Choroid plexus epithelial cell (primary cell): ENCODE results near the gene ZNF175.

Experiments
- DNase-seq: peaks from one replicate; pipeline ENCODE4 v3.0.0-alpha.2; 2010; ENCODE audit warnings: low read depth
- H3K4me3 ChIP-seq: 2 replicates; pipeline ENCODE4 v1.5.1; 2011; ENCODE audit warnings: low read depth, mild to moderate bottlenecking, control low read depth, low read length, moderate library complexity
- TF ChIP-seq, protein P1 (sequence below): conservative IDR thresholded peaks from 2 replicates; pipeline ENCODE4 v1.5.1; 2011; ENCODE audit warnings: low read depth, mild to moderate bottlenecking, control low read depth, inconsistent platforms, low read length, moderate library complexity

The ZNF175 gene

DNA sequence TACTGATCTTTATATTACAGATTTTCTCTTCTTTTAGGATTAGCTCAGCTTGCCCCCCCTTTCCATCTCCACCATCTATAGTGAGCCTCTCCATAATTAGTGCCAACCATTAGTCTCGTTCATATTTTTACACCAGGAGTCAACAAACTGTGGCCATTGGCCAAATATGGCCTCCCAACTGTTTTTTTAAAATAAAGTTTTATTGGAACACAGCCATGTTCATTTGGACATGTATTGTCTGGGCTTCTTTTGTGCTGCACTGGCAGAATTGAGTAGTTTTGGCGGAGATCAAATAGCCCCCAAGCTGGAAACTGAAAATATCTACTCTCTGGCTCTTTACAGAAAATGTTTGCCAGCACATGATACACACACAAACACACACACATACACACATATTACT lies 18.4 kb downstream of the ZNF175 start:
- TF ChIP-seq, protein P1, sequence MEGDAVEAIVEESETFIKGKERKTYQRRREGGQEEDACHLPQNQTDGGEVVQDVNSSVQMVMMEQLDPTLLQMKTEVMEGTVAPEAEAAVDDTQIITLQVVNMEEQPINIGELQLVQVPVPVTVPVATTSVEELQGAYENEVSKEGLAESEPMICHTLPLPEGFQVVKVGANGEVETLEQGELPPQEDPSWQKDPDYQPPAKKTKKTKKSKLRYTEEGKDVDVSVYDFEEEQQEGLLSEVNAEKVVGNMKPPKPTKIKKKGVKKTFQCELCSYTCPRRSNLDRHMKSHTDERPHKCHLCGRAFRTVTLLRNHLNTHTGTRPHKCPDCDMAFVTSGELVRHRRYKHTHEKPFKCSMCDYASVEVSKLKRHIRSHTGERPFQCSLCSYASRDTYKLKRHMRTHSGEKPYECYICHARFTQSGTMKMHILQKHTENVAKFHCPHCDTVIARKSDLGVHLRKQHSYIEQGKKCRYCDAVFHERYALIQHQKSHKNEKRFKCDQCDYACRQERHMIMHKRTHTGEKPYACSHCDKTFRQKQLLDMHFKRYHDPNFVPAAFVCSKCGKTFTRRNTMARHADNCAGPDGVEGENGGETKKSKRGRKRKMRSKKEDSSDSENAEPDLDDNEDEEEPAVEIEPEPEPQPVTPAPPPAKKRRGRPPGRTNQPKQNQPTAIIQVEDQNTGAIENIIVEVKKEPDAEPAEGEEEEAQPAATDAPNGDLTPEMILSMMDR, result no peak
- no peak for DNase-seq
- H3K4me3 ChIP-seq, result no peak overlapping the region

- H3K4me3 ChIP-seq, result no peak overlapping the region
- no peak for DNase-seq
- TF ChIP-seq, protein P1, result no peak
Measured at GRCh38 chr19:51590441-51590840, 19.4 kb downstream of the ZNF175 start.

DNA sequence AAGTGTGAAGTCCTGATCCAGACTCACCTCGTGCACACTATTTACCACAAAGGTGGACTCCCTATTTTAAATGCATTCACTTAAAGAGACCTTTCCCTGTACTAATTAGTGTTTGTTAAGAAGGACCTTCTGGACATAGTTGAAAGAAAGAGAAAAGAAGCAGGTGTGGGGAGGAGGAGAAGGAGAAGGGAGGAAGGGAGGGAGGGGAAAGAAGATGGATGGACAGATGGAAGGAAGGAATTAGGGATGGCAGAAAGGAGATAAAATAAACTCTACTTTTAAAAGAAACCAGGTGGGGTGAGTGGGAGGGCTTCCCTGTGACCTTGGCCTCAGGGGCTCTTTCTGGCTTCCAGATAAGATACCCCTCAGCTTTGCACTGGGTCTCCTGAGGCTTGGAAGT lies 21.4 kb downstream of the ZNF175 start:
- DNase-seq, result no peak
- TF ChIP-seq, protein P1, result no peak
- no peak overlapping the region for H3K4me3 ChIP-seq

DNA sequence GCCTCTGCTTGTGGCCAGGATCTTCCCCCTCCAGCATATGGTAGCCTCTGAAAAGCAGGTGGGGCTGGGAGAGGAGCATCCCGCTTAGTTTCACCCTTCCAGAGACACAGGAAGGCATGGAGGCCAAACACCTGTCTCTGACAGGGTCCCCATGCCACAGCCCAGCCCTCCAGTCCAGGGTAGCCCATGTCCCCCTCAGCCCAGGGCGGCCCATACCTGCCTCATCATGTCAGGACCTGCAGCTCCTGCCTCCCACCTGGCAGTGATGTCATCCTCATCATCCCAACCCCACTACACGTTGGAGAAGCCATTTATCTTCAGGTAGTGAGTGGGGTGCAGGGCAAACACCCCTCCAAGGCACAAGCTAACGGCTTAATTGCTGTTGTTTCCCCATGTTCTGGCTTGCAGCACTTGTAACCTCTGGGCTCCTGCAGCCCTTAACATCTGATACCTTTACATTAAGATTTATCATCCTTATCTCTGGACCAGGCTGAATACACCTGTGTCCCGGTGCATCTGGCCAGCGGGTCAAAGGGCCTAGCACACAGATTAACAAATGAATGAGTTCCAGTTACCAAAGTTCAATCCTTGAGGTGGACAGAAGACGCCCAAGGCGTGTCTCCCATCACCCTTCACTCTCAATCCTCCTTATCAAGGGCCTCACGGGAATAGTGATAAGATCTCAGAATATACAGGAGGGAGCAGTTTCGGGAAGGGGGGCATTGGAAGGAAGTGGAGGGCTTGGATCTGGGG lies 22.2 kb downstream of the ZNF175 start:
- H3K4me3 ChIP-seq, result peak overlapping the region; percentile 77
- TF ChIP-seq, protein P1, result no peak
- no peak for DNase-seq

DNA sequence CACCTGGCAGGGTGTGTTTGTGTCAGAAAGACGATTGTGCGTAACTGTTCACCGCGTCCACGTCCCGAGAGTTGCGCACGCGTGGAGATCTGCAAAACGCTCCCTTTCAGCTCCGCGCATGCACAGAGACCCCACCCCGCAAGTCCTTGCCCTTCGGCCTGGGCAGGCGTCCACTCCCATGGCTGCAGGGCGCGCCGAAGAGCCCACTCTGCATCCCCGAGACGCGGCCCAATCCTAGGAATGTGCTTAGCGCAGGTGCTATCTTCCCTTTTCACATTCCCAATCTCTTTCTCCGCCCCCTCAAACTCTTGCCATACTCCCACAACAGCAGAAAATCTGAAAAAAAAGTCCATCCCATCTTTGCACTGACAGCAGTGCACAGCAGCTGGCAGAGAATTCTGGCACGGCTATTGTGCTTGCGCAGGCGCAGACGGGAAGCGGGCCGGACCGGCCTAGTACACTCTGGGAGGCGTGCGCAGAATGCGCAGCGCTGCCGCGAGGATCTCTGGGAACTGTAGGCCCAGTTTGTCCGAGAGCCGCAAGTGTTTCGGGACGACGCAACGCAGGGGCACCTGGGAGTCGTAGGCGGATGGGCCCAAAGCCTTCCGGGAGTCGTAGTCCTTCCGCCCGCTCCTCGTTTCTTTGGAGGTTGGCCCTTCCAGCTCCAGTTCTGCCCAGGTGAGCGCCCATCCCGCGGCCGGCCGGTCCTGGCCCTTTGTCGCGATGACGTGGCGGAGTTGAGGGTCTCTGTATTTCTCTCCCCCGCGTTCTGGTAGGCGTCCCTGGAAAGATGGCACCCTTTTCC lies 23.1 kb downstream of the ZNF175 start:
- peak overlapping the region; percentile 77 for H3K4me3 ChIP-seq
- TF ChIP-seq, protein P1, result no peak
- DNase-seq, result peak; percentile 98

- TF ChIP-seq, protein P1, result no peak
- peak overlapping the region; percentile 77 for H3K4me3 ChIP-seq
Measured at GRCh38 chr19:51594774-51595109, 23.7 kb downstream of the ZNF175 start.

More at GRCh38 chr19:51594774-51595109, 23.7 kb downstream of the ZNF175 start:
- DNase-seq, result no peak
